Measurements from ENCODE around the gene GZMH.
"Not testable (repeated sequence)": the region's sequence is repeated elsewhere in the genome, so short reads cannot be mapped to it uniquely, and the experiment has no call there.

Gene GZMH

GRCh38 chr14:24597403-24597802 lies 12.1 kb downstream of the GZMH start:
- in situ Hi-C loops (cut with MboI; ENCODE audit: low sequenced_read_pairs, unreplicated experiment), result no loop called here
- DNase-seq (ENCODE audit: low spot score), result no peak
- TF ChIP-seq CTCF (IDR thresholded peaks at IDR 0.05; ENCODE audit: borderline replicate concordance, control extremely low read depth, extremely low read depth, insufficient read depth, missing control alignments), result no peak

GRCh38 chr14:24595073-24595808 lies 14.2 kb downstream of the GZMH start:
- in situ Hi-C loops (cut with MboI; ENCODE audit: low sequenced_read_pairs, unreplicated experiment), result no loop called here
- TF ChIP-seq CTCF (IDR thresholded peaks at IDR 0.05; ENCODE audit: borderline replicate concordance, control extremely low read depth, extremely low read depth, insufficient read depth, missing control alignments), result no peak
- no peak for DNase-seq (ENCODE audit: low spot score)

- DNase-seq (ENCODE audit: low spot score); in situ Hi-C loops (cut with MboI; ENCODE audit: low sequenced_read_pairs, unreplicated experiment): not testable (repeated sequence)
Measured at GRCh38 chr14:24591004-24591403, 18.5 kb downstream of the GZMH start.

- DNase-seq (ENCODE audit: low spot score); in situ Hi-C loops (cut with MboI; ENCODE audit: low sequenced_read_pairs, unreplicated experiment): not testable (repeated sequence)
Measured at GRCh38 chr14:24584402-24584801, 25.1 kb downstream of the GZMH start.

- no peak for DNase-seq (ENCODE audit: low spot score)
- in situ Hi-C loops (cut with MboI; ENCODE audit: low sequenced_read_pairs, unreplicated experiment), result no loop called here
- TF ChIP-seq CTCF (IDR thresholded peaks at IDR 0.05; ENCODE audit: borderline replicate concordance, control extremely low read depth, extremely low read depth, insufficient read depth, missing control alignments), result no peak
Measured at GRCh38 chr14:24578558-24578957, 30.9 kb downstream of the GZMH start.

- DNase-seq (ENCODE audit: low spot score), result no peak
- in situ Hi-C loops (cut with MboI; ENCODE audit: low sequenced_read_pairs, unreplicated experiment), result no loop called here
- no peak for TF ChIP-seq CTCF (IDR thresholded peaks at IDR 0.05; ENCODE audit: borderline replicate concordance, control extremely low read depth, extremely low read depth, insufficient read depth, missing control alignments)
Measured at GRCh38 chr14:24576771-24577170, 32.7 kb downstream of the GZMH start.

GRCh38 chr14:24576182-24576581 lies 33.3 kb downstream of the GZMH start, which contains the start of gene CTSG:
Gene CTSG, minus strand, starts transcription at chr14:24576250. Its CDS starts 27 bp downstream, at chr14:24576223.
- DNase-seq (ENCODE audit: low spot score), result no peak
- in situ Hi-C loops (cut with MboI; ENCODE audit: low sequenced_read_pairs, unreplicated experiment), result no loop called here
- TF ChIP-seq CTCF (IDR thresholded peaks at IDR 0.05; ENCODE audit: borderline replicate concordance, control extremely low read depth, extremely low read depth, insufficient read depth, missing control alignments), result no peak
